PC-3 (cell line): Measurements from ENCODE around the gene NGRN. TPM values are rescaled to one million over a fixed set of nuclear protein-coding genes. Genes with fewer than 3 reads are reported as not detected.

ENCODE experiments used
- ATAC-seq: fragments of 200-7000 bp; cut with Tn5 transposase; 2 replicates; pipeline ENCODE4 v1.9.1; 2020; ENCODE audit warnings: mild to moderate bottlenecking, moderate library complexity
- BruUV-seq: library from RNA; stranded (reverse); fragments of 400-500 nt; replicated peaks from 2 replicates; lab custom pipeline; 2021; lab: Mats Ljungman, UMichigan
- CTCF ChIA-PET: fragments of 300-600 bp; sonication (Branson Sonifier 250); formaldehyde crosslinking; loops from one replicate; lab custom pipeline; 2022; ENCODE audit warnings: antibody characterized with exemption; lab: Charles Lee
- POLR2A ChIA-PET: fragments of 300-600 bp; sonication (Branson Sonifier 250); formaldehyde crosslinking; loops from one replicate; lab custom pipeline; 2022; ENCODE audit warnings: antibody characterized with exemption; ENCODE audit not compliant: unreplicated experiment; lab: Charles Lee
- DNase-seq: peaks from one replicate; pipeline ENCODE4 v3.0.0-alpha.2; 2015
- H2AFZ ChIP-seq: fragments of 300-600 bp; sonication (generic); 2 replicates; pipeline ENCODE4 v1.6.0; 2016; ENCODE audit warnings: antibody characterized with exemption, low read length
- H3F3A ChIP-seq: fragments of 300-600 bp; sonication (generic); one replicate; pipeline ENCODE4 v1.6.0; 2017; ENCODE audit warnings: antibody characterized with exemption, low read length, control low read depth, mild to moderate bottlenecking; ENCODE audit not compliant: unreplicated experiment
- H3K27ac ChIP-seq: fragments of 300-600 bp; sonication (generic); 2 replicates; pipeline ENCODE4 v1.5.1; 2016; ENCODE audit warnings: mild to moderate bottlenecking, low read length
- H3K27me3 ChIP-seq: fragments of 300-600 bp; sonication (generic); 2 replicates; pipeline ENCODE4 v1.6.1; 2016; ENCODE audit warnings: low read length, mixed read lengths
- H3K36me3 ChIP-seq: fragments of 300-600 bp; sonication (generic); 2 replicates; pipeline ENCODE4 v1.6.1; 2016; ENCODE audit warnings: low read depth, mixed run types, low read length, mixed read lengths
- H3K4me1 ChIP-seq: fragments of 300-600 bp; sonication (generic); 2 replicates; pipeline ENCODE4 v1.5.1; 2016; ENCODE audit warnings: low read length; ENCODE audit not compliant: insufficient read depth
- H3K4me2 ChIP-seq: fragments of 300-600 bp; sonication (generic); 2 replicates; pipeline ENCODE4 v1.6.0; 2016; ENCODE audit warnings: low read length
- H3K4me3 ChIP-seq: fragments of 300-600 bp; sonication (generic); 2 replicates; pipeline ENCODE4 v1.5.1; 2016; ENCODE audit warnings: mild to moderate bottlenecking, low read length, mixed read lengths
- H3K79me2 ChIP-seq: fragments of 300-600 bp; sonication (generic); 2 replicates; pipeline ENCODE4 v1.6.1; 2017; ENCODE audit warnings: low read length, mixed read lengths
- H3K9ac ChIP-seq: fragments of 300-600 bp; sonication (generic); 2 replicates; pipeline ENCODE4 v1.6.0; 2016; ENCODE audit warnings: mild to moderate bottlenecking, low read length
- H3K9me2 ChIP-seq: fragments of 300-600 bp; sonication (generic); replicated peaks from 2 replicates; pipeline ENCODE4 v1.6.1; 2016; ENCODE audit warnings: mixed run types, low read length, mixed read lengths
- H3K9me3 ChIP-seq: fragments of 300-600 bp; sonication (generic); 2 replicates; pipeline ENCODE4 v1.6.1; 2016; ENCODE audit warnings: low read length, mixed read lengths
- H4K20me1 ChIP-seq: fragments of 300-600 bp; sonication (generic); 2 replicates; pipeline ENCODE4 v1.6.1; 2016; ENCODE audit warnings: low read length, mixed read lengths
- CTCF ChIP-seq: fragments of 300-600 bp; sonication (generic); conservative IDR thresholded peaks from 2 replicates; pipeline ENCODE4 v1.5.1; 2017; ENCODE audit warnings: antibody characterized with exemption, low read depth, mild to moderate bottlenecking, low read length
- EZH2 ChIP-seq: fragments of 300-600 bp; sonication (generic); IDR thresholded peaks from one replicate; pipeline ENCODE4 v1.6.1; 2017; ENCODE audit warnings: antibody characterized with exemption, mild to moderate bottlenecking, low read length; ENCODE audit not compliant: unreplicated experiment
- EZH2phosphoT487 ChIP-seq: fragments of 300-600 bp; sonication (generic); IDR thresholded peaks from 2 replicates; pipeline ENCODE4 v1.6.1; 2018; ENCODE audit warnings: mild to moderate bottlenecking, antibody characterized with exemption, low read length, borderline replicate concordance
- intact Hi-C: fragments of 100-400 bp; cut with micrococcal nuclease; formaldehyde crosslinking; loops from 2 replicates; pipeline ENCODE4 v1.9.0; 2023
- total RNA-seq: library from RNA; depleted of rRNA; stranded (reverse); fragments of >200 nt; gene quantifications from 2 replicates; pipeline ENCODE4 v1.2.3, GENCODE V29; 2014

The NGRN gene
- total RNA-seq, 1 experiment from 2014 or later, result 99.3 TPM

GRCh38 chr15:90286678-90287077 lies 21.2 kb downstream of the NGRN start:
- H3K4me3 ChIP-seq, result no peak overlapping the region
- H3K4me2 ChIP-seq, result no peak overlapping the region
- no peaks in the 10 kb centered on the region for H3K27me3 ChIP-seq
- H3K9ac ChIP-seq, result no peak overlapping the region
- DNase-seq (peak; percentile 58), ATAC-seq (peak; percentile 69)
- H3K9me2 ChIP-seq, result no peaks in the 10 kb centered on the region
- TF ChIP-seq EZH2 (no peak), CTCF (peak; percentile 80)
- H3K27ac ChIP-seq, result no peak overlapping the region
- H3K9me3 ChIP-seq, result no peaks in the 10 kb centered on the region
- H3K36me3 ChIP-seq, result no peaks in the 10 kb centered on the region
- BruUV-seq, result no TSS peak
- H4K20me1 ChIP-seq, result no peaks in the 10 kb centered on the region
- POLR2A ChIA-PET, result no interaction called here
- intact Hi-C loops, result loop anchor here (1.0 to 2.0 kb wide), 2 partner anchors 52 to 143 kb away; partner anchors contain the start of gene GDPGP1
- H3K79me2 ChIP-seq, result no peaks in the 10 kb centered on the region
- CTCF ChIA-PET, result interaction anchor here (0.6 kb wide), 1 partner anchor 85 kb away, joined by 3 read pairs; no protein-coding TSS in a partner anchor
- no peaks in the 10 kb centered on the region for H3K4me1 ChIP-seq
- no peaks in the 10 kb centered on the region for H3F3A ChIP-seq
- H2AFZ ChIP-seq, result no peak overlapping the region

- Histone ChIP-seq H3K4me1 (no peaks in the 10 kb centered on the region), H3F3A (no peaks in the 10 kb centered on the region), H3K4me2 (no peak overlapping the region), H4K20me1 (no peaks in the 10 kb centered on the region), H3K9me2 (no peaks in the 10 kb centered on the region), H3K4me3 (no peak overlapping the region), H2AFZ (no peak overlapping the region), H3K27me3 (no peaks in the 10 kb centered on the region), H3K27ac (no peak overlapping the region), H3K36me3 (no peaks in the 10 kb centered on the region), H3K9ac (no peak overlapping the region), H3K79me2 (no peaks in the 10 kb centered on the region), H3K9me3 (no peaks in the 10 kb centered on the region)
- TF ChIP-seq EZH2, result no peak
- no peak for TF ChIP-seq CTCF
- no peak for TF ChIP-seq EZH2phosphoT487
- no TSS peak for BruUV-seq
- ATAC-seq, result no peak
- no peak for DNase-seq
- CTCF ChIA-PET, result interaction anchor here (0.6 kb wide), 1 partner anchor 86 kb away, joined by 3 read pairs; no protein-coding TSS in a partner anchor
- POLR2A ChIA-PET, result no interaction called here
- intact Hi-C loops, result loop anchor here (2.0 kb wide), 1 partner anchor 52 kb away; the partner anchor contains the start of gene GDPGP1
Observed at GRCh38 chr15:90287101-90287500, 21.6 kb downstream of the NGRN start.

- H3K4me1 ChIP-seq, result no peaks in the 10 kb centered on the region
- intact Hi-C loops, result loop anchor here (2.0 kb wide), 1 partner anchor 53 kb away; the partner anchor contains the start of gene GDPGP1
- H3K9me3 ChIP-seq, result no peaks in the 10 kb centered on the region
- no peak for TF ChIP-seq CTCF
- H3K27me3 ChIP-seq, result no peaks in the 10 kb centered on the region
- no peak overlapping the region for H3K4me3 ChIP-seq
- CTCF ChIA-PET, result no interaction called here
- H3K4me2 ChIP-seq, result no peak overlapping the region
- no peak overlapping the region for H3K27ac ChIP-seq
- H3F3A ChIP-seq, result no peaks in the 10 kb centered on the region
- H3K9me2 ChIP-seq, result no peaks in the 10 kb centered on the region
- H4K20me1 ChIP-seq, result no peaks in the 10 kb centered on the region
- H3K79me2 ChIP-seq, result no peaks in the 10 kb centered on the region
- POLR2A ChIA-PET, result no interaction called here
- ATAC-seq (no peak), DNase-seq (no peak)
- H2AFZ ChIP-seq, result no peak overlapping the region
- no TSS peak for BruUV-seq
- no peaks in the 10 kb centered on the region for H3K36me3 ChIP-seq
- no peak overlapping the region for H3K9ac ChIP-seq
Observed at GRCh38 chr15:90287946-90288345, 22.5 kb downstream of the NGRN start.
